ENCODE measurements around the gene MTFMT. TPM values are rescaled to one million over a fixed set of nuclear protein-coding genes. Genes with fewer than 3 reads are reported as not detected.

MTFMT gene
- total RNA-seq, 4 donors from 2014 or later: 18.3 to 29.0 (median 23.7) TPM

- no peak for TF ChIP-seq CTCF (IDR thresholded peaks at IDR 0.05; ENCODE audit: low read depth)
These were observed 12.3 kb upstream of the MTFMT start for GRCh38 chr15:65041787-65042186.

- no peak for TF ChIP-seq CTCF (IDR thresholded peaks at IDR 0.05; ENCODE audit: low read depth)
These were observed 11.0 kb upstream of the MTFMT start for GRCh38 chr15:65040461-65040860.

- TF ChIP-seq CTCF (IDR thresholded peaks at IDR 0.05; ENCODE audit: low read depth): no peak
These were observed 9.4 kb upstream of the MTFMT start for GRCh38 chr15:65038836-65039235.

- no peak for TF ChIP-seq CTCF (IDR thresholded peaks at IDR 0.05; ENCODE audit: low read depth)
These were observed 9.0 kb upstream of the MTFMT start for GRCh38 chr15:65038428-65038827.

GRCh38 chr15:65037309-65037708 is 7.9 kb upstream of the MTFMT start:
- TF ChIP-seq CTCF (IDR thresholded peaks at IDR 0.05; ENCODE audit: low read depth): no peak

GRCh38 chr15:65034719-65035118 is 5.3 kb upstream of the MTFMT start:
- no peak for TF ChIP-seq CTCF (IDR thresholded peaks at IDR 0.05; ENCODE audit: low read depth)

GRCh38 chr15:65033659-65034269 is 4.3 kb upstream of the MTFMT start:
- TF ChIP-seq CTCF (IDR thresholded peaks at IDR 0.05; ENCODE audit: low read depth): no peak

Measured in subcutaneous adipose tissue (tissue), 4 donors.